Measurements from ENCODE around the gene GLIPR1L2.

GLIPR1L2 gene

GRCh38 chr12:75447691-75448393 lies 57.0 kb downstream of the GLIPR1L2 start:
- H3K9me3 ChIP-seq (replicated peaks; ENCODE audit: insufficient read depth, low read length), result no peaks in the 10 kb centered on the region

GRCh38 chr12:75452675-75453330 lies 61.9 kb downstream of the GLIPR1L2 start:
- no peak overlapping the region for H3K9ac ChIP-seq (ENCODE audit: low read length)
- H3K4me3 ChIP-seq (ENCODE audit: low read length), result no peak overlapping the region
- H3K27ac ChIP-seq (ENCODE audit: low read length), result no peak overlapping the region
- no peaks in the 10 kb centered on the region for H3K9me3 ChIP-seq (replicated peaks; ENCODE audit: insufficient read depth, low read length)
- H3F3A ChIP-seq (ENCODE audit: insufficient read depth, low read length), result no peaks in the 10 kb centered on the region
- H3K27me3 ChIP-seq (replicated peaks; ENCODE audit: insufficient read depth, low read length), result no peaks in the 10 kb centered on the region
- H3K9me2 ChIP-seq (replicated peaks; ENCODE audit: insufficient read depth, low read length), result no peaks in the 10 kb centered on the region
- H3K79me2 ChIP-seq (ENCODE audit: low read length), result no peaks in the 10 kb centered on the region
- H3K4me2 ChIP-seq (ENCODE audit: low read depth, low read length), result no peak overlapping the region
- H2AFZ ChIP-seq (ENCODE audit: low read length), result no peak overlapping the region
- TF ChIP-seq EZH2 (optimal IDR thresholded peaks at IDR 0.05; ENCODE audit: low read depth, low read length) (no peak), CTCF (IDR thresholded peaks at IDR 0.05; ENCODE audit: low read length) (no peak), EZH2phosphoT487 (IDR thresholded peaks at IDR 0.05; ENCODE audit: low read length) (no peak)
- no peaks in the 10 kb centered on the region for H4K20me1 ChIP-seq (ENCODE audit: insufficient read depth, low read length)
- H3K4me1 ChIP-seq (ENCODE audit: low read length), result peaks cover 16% of the 10 kb centered on the region
- H3K36me3 ChIP-seq (replicated peaks; ENCODE audit: insufficient read depth, low read length), result no peaks in the 10 kb centered on the region
- no peak for DNase-seq

More at GRCh38 chr12:75447691-75448393, 57.0 kb downstream of the GLIPR1L2 start:
- H3F3A ChIP-seq (ENCODE audit: insufficient read depth, low read length), result no peaks in the 10 kb centered on the region
- H3K27me3 ChIP-seq (replicated peaks; ENCODE audit: insufficient read depth, low read length), result no peaks in the 10 kb centered on the region
- no peaks in the 10 kb centered on the region for H3K4me1 ChIP-seq (ENCODE audit: low read length)
- H3K36me3 ChIP-seq (replicated peaks; ENCODE audit: insufficient read depth, low read length), result no peaks in the 10 kb centered on the region
- no peak overlapping the region for H3K4me2 ChIP-seq (ENCODE audit: low read depth, low read length)
- no peaks in the 10 kb centered on the region for H3K79me2 ChIP-seq (ENCODE audit: low read length)
- H3K9me2 ChIP-seq (replicated peaks; ENCODE audit: insufficient read depth, low read length), result no peaks in the 10 kb centered on the region
- H3K4me3 ChIP-seq (ENCODE audit: low read length), result no peak overlapping the region
- H3K9ac ChIP-seq (ENCODE audit: low read length), result no peak overlapping the region
- H2AFZ ChIP-seq (ENCODE audit: low read length), result no peak overlapping the region
- DNase-seq, result no peak
- no peak overlapping the region for H3K27ac ChIP-seq (ENCODE audit: low read length)
- no peaks in the 10 kb centered on the region for H4K20me1 ChIP-seq (ENCODE audit: insufficient read depth, low read length)
- no peak for TF ChIP-seq EZH2phosphoT487 (IDR thresholded peaks at IDR 0.05; ENCODE audit: low read length)
- TF ChIP-seq EZH2 (optimal IDR thresholded peaks at IDR 0.05; ENCODE audit: low read depth, low read length), result no peak
- no peak for TF ChIP-seq CTCF (IDR thresholded peaks at IDR 0.05; ENCODE audit: low read length)

- H3K27ac ChIP-seq (ENCODE audit: low read length), result no peak overlapping the region
- TF ChIP-seq EZH2 (optimal IDR thresholded peaks at IDR 0.05; ENCODE audit: low read depth, low read length) (no peak), CTCF (IDR thresholded peaks at IDR 0.05; ENCODE audit: low read length) (no peak), EZH2phosphoT487 (IDR thresholded peaks at IDR 0.05; ENCODE audit: low read length) (no peak)
- H3K9ac ChIP-seq (ENCODE audit: low read length), result no peak overlapping the region
- no peaks in the 10 kb centered on the region for H4K20me1 ChIP-seq (ENCODE audit: insufficient read depth, low read length)
- peak; percentile 18 for DNase-seq
- no peaks in the 10 kb centered on the region for H3K9me2 ChIP-seq (replicated peaks; ENCODE audit: insufficient read depth, low read length)
- H3K79me2 ChIP-seq (ENCODE audit: low read length), result no peaks in the 10 kb centered on the region
- H3K9me3 ChIP-seq (replicated peaks; ENCODE audit: insufficient read depth, low read length), result no peaks in the 10 kb centered on the region
- H3K27me3 ChIP-seq (replicated peaks; ENCODE audit: insufficient read depth, low read length), result no peaks in the 10 kb centered on the region
- H3K4me2 ChIP-seq (ENCODE audit: low read depth, low read length), result no peak overlapping the region
- no peaks in the 10 kb centered on the region for H3F3A ChIP-seq (ENCODE audit: insufficient read depth, low read length)
- no peak overlapping the region for H3K4me3 ChIP-seq (ENCODE audit: low read length)
- H3K4me1 ChIP-seq (ENCODE audit: low read length), result peaks cover 16% of the 10 kb centered on the region
- H2AFZ ChIP-seq (ENCODE audit: low read length), result no peak overlapping the region
- H3K36me3 ChIP-seq (replicated peaks; ENCODE audit: insufficient read depth, low read length), result no peaks in the 10 kb centered on the region
These were observed 65.0 kb downstream of the GLIPR1L2 start for GRCh38 chr12:75455839-75456238.

All from MM.1S (cell line).